ENCODE measurements around the gene EXT2. TPM values are rescaled to one million over a fixed set of nuclear protein-coding genes. Genes with fewer than 3 reads are reported as not detected.

Gene EXT2
- total RNA-seq, 1 experiment from 2014 or later, result 42.9 TPM

DNA sequence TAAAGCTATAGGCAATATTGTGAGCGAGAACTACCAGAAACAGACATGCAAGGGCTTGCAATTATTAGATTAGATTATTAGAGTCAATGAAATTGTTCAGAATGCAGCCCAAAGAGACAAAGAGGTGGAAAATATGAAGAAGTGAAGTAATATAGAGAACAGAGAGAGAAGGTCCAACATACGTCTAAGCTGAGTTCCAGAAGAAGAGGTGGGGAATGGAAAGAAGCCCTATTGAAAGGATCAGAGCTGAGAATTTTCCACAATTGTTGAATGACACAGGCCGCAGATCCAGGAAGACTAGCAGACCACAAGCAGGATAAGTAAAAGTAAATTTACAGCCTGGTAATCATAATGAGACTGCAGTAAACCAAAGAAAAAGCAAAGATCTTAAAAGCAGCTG, 93.2 kb downstream of the EXT2 start:
- Histone ChIP-seq H3K23ac (ENCODE audit: insufficient read length, low read depth, low read length) (no peak overlapping the region), H3K56ac (ENCODE audit: insufficient read length, low read depth, low read length) (no peak overlapping the region), H2BK15ac (ENCODE audit: low read depth, low read length) (no peak overlapping the region), H3K23me2 (ENCODE audit: insufficient read length, low read depth, low read length, poor library complexity, severe bottlenecking) (no peaks in the 10 kb centered on the region), H3K79me1 (ENCODE audit: insufficient read depth, low read depth, low read length, poor library complexity, severe bottlenecking) (no peaks in the 10 kb centered on the region), H3K4ac (ENCODE audit: low read depth, low read length) (no peak overlapping the region), H4K91ac (ENCODE audit: insufficient read length, low read depth, low read length) (no peak overlapping the region), H4K5ac (ENCODE audit: insufficient read length, low read depth, low read length) (no peak overlapping the region), H3K9ac (ENCODE audit: extremely low read depth, insufficient read length, low read length) (no peak overlapping the region), H2BK120ac (ENCODE audit: low read depth, low read length, poor library complexity, severe bottlenecking) (no peak overlapping the region), H2AFZ (ENCODE audit: low read length) (no peak overlapping the region), H3K4me2 (ENCODE audit: insufficient read depth, insufficient read length, low read length) (no peak overlapping the region), H3K27me3 (ENCODE audit: insufficient read depth, low read length) (no peaks in the 10 kb centered on the region), H3K18ac (ENCODE audit: insufficient read length, low read depth, low read length) (no peak overlapping the region), H2BK5ac (ENCODE audit: insufficient read length, low read length) (no peak overlapping the region), H4K20me1 (ENCODE audit: control insufficient read depth, insufficient read depth, insufficient read length) (no peaks in the 10 kb centered on the region), H3K9me3 (ENCODE audit: control insufficient read depth, low read depth, low read length) (no peaks in the 10 kb centered on the region), H3T11ph (ENCODE audit: low read length) (no peak overlapping the region), H4K8ac (replicated peaks; ENCODE audit: insufficient read length, low read depth, low read length) (no peak overlapping the region), H2AK5ac (ENCODE audit: insufficient read length, low read length) (no peak overlapping the region), H3K79me2 (ENCODE audit: insufficient read depth, low read length) (no peaks in the 10 kb centered on the region), H3K27ac (ENCODE audit: insufficient read length, low read depth, low read length) (no peak overlapping the region), H3K14ac (ENCODE audit: insufficient read depth, low read length) (no peak overlapping the region), H2BK12ac (ENCODE audit: insufficient read length, low read depth, low read length) (no peak overlapping the region), H3K4me1 (ENCODE audit: insufficient read depth, low read length) (peaks cover 6% of the 10 kb centered on the region), H2BK20ac (ENCODE audit: low read depth, low read length, poor library complexity, severe bottlenecking) (no peak overlapping the region)
- DNase-seq, result no peak
- Mint-ChIP-seq H3K36me3 (ENCODE audit: insufficient read depth in 1 of 3, low read depth in 3 of 3) (peaks cover 25 to 34% (median 28%) of the 10 kb centered on the region in 3 experiments), H3K27ac (no peak overlapping the region), H3K9me3 (peaks cover 22% of the 10 kb centered on the region in 2 experiments), H3K27me3 (ENCODE audit: low read depth) (no peaks in the 10 kb centered on the region; the same call in 1 of the 2 replicates), H3K4me3 (no peak overlapping the region), H3K4me1 (peaks cover 19 to 21% of the 10 kb centered on the region in 2 experiments)
- WGBS (ENCODE audit: extremely low coverage, insufficient read length, low lambda C conversion rate), result no CpG with 5 or more reads among the region's 3 CpGs
- TF ChIP-seq, protein P1, sequence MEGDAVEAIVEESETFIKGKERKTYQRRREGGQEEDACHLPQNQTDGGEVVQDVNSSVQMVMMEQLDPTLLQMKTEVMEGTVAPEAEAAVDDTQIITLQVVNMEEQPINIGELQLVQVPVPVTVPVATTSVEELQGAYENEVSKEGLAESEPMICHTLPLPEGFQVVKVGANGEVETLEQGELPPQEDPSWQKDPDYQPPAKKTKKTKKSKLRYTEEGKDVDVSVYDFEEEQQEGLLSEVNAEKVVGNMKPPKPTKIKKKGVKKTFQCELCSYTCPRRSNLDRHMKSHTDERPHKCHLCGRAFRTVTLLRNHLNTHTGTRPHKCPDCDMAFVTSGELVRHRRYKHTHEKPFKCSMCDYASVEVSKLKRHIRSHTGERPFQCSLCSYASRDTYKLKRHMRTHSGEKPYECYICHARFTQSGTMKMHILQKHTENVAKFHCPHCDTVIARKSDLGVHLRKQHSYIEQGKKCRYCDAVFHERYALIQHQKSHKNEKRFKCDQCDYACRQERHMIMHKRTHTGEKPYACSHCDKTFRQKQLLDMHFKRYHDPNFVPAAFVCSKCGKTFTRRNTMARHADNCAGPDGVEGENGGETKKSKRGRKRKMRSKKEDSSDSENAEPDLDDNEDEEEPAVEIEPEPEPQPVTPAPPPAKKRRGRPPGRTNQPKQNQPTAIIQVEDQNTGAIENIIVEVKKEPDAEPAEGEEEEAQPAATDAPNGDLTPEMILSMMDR (conservative IDR thresholded peaks at IDR 0.05), result no peak
